Left cardiac atrium (tissue), 4 donors: ENCODE data around the gene GRIK1. TPM values are rescaled to one million over a fixed set of nuclear protein-coding genes. Genes with fewer than 3 reads are reported as not detected.

Source experiments
- ATAC-seq, 2 donors: fragments of 200-7000 bp; cut with Tn5 transposase; one replicate each; pipeline ENCODE4 v1.9.1; 2020; ENCODE audit warnings: mild to moderate bottlenecking in 2 of 2, moderate library complexity in 2 of 2
- DNase-seq: peaks from one replicate; pipeline ENCODE4 v3.0.0-alpha.2; 2020
- intact Hi-C, 2 donors: fragments of 100-400 bp; cut with DNase I; formaldehyde crosslinking; loops; one replicate each; pipeline versions ENCODE4 v1.14.1 to v1.15.1; 2022 to 2023
- total RNA-seq, 2 donors: library from RNA; stranded (reverse); fragmentation: NEBNext Ultra II Directional; extraction: Animal tissue kit (Norgen Biotek cat#: 25700); gene quantifications; one replicate each; pipeline ENCODE4 v1.2.1, GENCODE V29; 2021
- donor health status: DM: no; HTN: yes; CAD: no.
- donor health status: DM: no; HTN: yes; CAD: no; lungs with severe emphysema.
- donor health status: DM: yes; HTN: yes; CAD: no.
- donor health status: Dilated cardiomyopathy.

Gene GRIK1
- total RNA-seq, 2 donors from 2014 or later = not detected

DNA sequence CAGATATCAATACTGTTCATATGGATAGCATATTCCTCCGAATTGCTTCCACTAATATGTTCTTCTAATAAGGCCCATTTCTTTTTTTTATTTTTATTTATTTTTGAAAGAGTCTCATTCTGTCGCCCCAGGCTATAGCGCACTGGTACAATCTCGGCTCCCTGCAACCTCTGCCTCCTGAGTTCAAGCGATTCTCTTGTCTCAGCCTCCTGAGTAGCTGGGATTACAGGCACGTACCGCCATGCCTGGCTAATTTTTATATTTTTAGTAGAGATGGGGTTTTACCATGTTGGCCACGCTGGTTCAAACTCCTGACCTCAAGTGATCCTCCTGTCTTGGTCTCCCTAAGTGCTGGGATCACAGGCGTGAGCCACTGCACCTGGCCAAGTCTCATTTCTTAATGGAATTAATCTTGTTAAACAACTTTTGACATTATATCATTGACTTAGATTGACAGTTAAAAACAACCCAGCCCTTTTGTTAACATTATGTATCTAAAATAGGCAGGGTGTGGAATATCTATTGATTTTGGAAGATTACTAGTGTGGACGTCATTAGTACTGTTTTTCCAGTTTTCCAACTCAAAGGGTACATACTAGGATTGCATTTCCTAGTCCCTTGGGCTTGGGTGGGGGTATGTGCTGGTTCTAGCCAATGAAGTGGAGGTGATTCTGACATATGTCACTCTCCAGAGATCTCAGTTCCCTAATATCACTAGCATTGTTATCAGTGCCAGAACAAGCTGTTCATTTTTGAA, 281.4 kb downstream of the GRIK1 start:
- intact Hi-C loops = no loop called here
- ATAC-seq (no peak), DNase-seq (no peak)

DNA sequence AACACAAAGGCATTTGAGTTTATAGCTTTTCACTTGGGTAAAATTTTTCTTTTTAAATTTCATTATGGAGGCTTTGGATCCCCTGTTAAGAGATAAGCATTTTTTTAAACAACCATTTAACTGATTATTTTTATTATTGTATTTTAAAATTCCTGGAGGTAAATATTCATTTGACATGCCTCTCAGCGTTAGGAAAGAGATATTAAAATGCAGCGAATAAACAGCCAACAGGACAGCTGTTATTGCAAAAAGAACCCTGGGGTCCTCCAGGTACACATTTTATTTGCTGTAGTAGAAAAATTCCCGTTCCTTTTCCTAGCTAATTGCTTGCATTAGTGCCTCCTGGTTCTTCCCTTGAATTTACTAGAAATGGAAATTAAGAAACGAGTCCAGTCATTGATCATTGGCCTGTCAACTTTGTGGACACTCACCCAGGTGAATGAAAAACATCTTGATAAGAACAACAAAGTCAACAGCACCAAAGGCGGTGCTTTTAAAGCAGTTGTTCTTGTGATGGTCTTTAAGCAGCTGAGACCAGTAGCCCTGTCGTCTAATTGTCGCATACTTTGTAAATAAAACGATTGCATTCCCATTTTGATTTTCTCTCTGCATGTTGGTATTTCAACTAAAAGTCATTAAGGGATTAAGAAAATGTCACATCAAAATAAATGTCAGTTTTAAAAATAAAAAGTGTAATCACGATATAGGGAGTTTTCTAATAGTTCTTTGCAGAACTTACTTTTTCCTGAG, 282.4 kb downstream of the GRIK1 start:
- DNase-seq (no peak), ATAC-seq (no peak)
- intact Hi-C loops = no loop called here

DNA sequence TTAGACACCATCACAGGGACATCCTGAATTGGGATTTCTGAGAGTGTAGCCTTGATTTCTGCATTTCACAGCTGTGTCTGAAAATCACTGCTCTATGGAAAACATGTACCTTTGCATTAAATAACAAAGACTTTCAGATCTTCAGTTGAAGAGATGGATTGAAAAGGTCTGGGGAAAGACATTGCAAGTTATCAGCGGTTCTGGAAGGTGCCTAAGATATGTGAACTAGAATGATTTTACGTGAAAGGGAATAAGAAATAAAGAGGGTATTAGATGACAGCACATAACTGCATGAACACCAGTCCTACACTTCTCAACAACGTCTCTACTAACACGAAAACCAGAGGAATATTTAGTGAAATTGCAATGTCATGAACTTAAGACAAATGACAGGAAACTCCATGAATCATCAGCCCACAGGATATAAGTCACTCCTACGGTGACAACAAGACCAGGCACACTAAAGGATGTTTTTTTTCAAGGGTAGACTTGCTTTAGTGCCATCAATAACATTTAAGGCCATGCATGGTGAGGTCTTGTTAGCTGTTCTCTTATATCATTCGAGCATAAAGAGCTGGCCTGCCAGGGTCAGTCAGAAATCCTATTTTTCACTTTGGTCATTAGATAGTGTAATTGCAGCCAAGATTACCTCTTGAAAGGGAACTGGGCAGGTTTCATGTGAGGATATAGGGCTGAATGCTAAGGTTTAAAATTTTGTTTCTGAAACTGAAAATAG, 283.1 kb downstream of the GRIK1 start:
- peak in 1 of 2 donors; percentile 61 for ATAC-seq
- intact Hi-C loops = no loop called here
- no peak for DNase-seq

DNA sequence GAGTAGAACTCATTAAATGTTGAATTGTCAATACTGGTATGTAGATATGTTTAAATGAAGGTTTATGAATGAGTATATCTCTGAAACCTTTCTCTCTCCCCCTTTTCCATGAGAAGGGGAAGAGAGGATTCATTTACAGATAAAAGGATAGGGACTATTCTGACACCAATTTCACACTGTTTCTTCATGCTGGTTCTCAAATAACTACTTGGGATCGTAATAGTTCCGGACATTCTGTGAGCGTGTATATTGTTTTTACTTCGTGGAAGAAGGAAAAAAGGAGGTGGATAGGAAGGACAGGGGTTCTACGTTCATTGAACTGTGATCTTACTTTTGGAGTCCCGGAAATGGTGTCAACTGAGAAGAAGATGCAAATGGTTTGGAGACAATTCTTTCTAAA, 284.2 kb downstream of the GRIK1 start:
- intact Hi-C loops = no loop called here
- ATAC-seq = no peak
- no peak for DNase-seq

DNA sequence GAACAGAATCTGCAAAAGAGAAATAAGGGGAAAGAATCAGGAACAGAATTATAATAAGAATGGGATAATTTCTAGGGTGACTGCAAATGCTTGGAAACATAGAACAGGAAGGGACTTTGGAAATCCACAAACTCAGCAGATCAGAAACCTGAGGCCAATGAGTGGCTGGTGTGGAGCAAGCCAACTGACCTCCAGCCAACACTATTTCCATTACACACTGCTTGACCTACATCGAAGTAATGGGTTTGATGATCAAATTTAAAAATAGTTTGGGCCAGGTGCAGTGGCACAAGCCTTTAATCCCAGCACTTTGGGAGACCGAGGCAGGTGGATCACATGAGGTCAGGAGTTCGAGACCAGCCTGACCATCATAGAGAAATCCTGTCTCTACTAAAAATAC, 284.9 kb downstream of the GRIK1 start:
- intact Hi-C loops = no loop called here
- no peak for DNase-seq
- ATAC-seq = no peak

DNA sequence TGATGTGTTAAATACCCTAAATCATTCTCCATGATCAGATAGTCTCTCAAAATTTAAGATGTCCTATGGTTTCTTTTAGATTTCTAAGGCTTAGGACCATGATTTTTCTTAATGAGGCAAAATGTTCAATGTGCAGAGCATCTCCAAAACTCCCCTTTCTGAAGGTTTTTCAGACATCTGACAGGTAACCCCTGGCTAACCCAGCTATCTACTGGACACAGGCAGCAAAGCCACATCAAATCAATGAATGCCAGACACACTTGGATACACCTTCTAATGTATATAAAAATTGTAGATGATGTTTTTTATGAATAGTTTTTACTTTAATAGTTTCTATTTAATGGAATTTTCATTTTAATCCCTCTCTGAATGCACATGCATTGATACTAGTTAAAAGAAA, 285.6 kb downstream of the GRIK1 start:
- no peak for DNase-seq
- ATAC-seq = no peak
- intact Hi-C loops = no loop called here

DNA sequence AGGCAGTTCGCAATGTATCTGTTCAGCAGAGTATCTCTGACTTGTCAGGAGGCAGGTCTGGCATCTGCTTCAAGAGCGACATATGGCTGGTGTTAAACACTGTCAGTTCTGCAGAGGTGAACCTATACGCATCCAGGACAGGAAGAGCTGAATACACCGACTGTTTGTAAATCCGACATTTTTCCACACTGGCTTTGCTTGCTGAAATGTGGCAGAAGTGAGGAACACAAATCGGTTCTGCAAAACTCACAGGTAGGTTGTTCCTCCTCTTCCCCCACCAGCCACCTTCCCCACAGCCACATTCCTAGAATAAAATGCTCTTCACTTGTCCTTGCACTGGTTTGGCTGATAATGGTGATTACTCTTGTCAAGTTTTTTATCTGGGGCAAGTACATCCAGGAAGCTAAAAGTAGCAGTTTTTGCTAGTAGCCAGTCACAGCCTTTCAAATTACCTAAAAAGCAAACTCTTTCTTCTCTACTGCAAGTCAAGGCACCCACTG, 289.2 kb downstream of the GRIK1 start:
- intact Hi-C loops = no loop called here
- no peak for ATAC-seq
- no peak for DNase-seq

DNA sequence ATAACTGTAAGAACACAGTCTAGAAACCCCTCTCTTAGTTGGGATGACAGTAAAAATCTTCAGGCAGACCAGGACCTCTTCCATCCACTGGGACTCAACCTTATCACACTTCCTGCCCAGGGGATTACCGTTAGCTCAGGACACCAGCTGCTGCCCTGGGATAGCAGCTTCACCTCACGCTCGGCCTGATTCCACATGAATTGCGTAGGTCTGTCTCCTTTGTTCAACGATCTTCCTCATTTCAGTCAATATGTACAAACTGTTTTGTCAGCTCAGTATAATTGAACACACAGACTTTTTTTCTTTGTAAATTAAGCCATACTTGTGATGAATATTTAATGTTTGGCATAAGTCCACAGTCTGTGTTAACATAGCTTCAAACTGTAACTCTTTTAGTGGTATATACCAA, 290.4 kb downstream of the GRIK1 start:
- no peak for DNase-seq

DNA sequence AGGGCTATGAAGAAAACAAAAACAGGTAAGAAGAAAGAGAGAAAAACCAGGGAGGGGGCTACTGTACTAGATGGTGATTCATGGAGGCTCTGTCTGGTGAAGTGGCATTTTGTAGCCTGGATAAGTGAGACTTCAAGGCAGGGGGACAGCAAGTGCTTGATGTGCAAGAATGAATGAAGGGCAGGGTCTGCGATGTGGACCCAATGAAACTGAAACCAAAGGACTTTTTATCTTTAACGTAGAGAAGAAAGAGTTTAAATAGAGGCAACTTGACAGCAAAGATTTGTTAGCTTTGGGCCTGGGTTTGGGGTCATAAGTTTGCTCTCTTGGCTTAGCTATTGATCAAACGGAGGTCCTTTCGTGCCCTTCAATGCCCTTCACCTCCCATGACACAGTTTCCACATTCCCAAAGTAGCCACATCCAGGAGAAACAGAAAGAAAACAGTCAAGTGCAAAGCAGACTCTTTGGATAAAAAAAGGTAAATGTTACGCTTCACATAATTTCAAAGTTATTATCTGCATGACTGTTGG, 291.0 kb downstream of the GRIK1 start:
- ATAC-seq (no peak), DNase-seq (no peak)
- intact Hi-C loops = no loop called here

More for the DNA sequence above, 290.4 kb downstream of the GRIK1 start:
- ATAC-seq = no peak
- intact Hi-C loops = no loop called here

DNA sequence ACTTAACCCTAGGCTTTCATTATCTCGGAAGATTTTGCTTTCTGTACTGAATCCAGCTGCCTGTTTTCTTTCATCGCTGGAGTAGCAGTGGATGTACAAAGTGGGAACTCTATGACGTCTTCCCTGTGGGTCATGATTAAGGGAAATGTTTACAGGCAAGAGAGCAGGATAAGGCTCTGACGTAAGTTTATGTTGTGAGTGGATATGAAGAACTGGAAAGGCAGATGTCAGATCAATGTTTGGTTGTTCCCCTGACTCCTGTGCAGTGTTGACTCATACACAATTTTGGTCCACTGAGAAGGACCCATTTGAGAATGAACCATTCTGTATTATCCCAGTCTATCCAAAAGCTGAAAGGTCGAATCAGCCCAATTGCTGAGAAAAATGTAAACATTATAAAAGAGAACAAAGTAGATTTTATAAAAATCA, 292.4 kb downstream of the GRIK1 start:
- intact Hi-C loops = no loop called here
- ATAC-seq = no peak

DNA sequence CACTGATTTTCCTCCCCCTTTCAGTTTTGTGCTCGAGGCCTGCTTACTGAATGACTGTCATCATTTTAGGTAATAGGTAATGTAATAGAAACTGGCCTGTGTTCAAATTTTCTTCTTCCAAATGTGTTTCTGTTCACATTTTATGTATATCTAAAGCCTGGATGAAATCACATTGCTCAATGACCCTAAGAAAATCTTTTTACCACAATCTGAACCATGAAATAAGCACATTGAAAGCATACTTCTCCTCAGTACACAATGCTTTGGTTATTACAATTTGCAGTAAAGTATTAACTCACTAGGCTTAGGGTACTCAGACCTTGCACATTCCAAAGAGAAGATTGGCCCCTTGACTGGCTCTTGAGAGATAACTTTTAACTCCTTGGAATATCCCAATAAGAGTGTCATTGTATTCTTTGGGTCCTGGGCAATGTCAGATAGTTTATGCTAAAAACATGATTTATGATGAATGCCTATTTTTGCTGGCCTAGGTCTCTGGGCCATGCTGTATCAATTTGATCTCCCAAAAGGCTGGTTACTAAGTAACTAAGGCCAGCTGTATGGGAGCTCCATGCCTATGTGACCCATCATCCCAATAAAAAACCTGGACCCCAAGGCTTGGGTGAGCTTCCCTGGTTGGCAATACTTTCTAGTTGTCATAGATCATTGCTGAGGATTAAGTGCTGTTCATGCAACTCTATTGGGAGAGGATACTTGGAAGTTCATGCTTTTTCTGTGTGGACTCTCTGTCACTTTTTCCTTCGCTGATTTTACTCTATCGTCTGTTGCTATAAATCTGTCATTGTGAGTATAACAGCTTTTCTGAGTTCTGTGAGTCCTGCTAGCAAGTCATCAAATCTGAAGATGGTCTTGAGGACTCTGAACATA, 293.9 kb downstream of the GRIK1 start:
- ATAC-seq (no peak), DNase-seq (no peak)
- intact Hi-C loops = no loop called here

More for the DNA sequence above, 292.4 kb downstream of the GRIK1 start:
- DNase-seq = no peak

DNA sequence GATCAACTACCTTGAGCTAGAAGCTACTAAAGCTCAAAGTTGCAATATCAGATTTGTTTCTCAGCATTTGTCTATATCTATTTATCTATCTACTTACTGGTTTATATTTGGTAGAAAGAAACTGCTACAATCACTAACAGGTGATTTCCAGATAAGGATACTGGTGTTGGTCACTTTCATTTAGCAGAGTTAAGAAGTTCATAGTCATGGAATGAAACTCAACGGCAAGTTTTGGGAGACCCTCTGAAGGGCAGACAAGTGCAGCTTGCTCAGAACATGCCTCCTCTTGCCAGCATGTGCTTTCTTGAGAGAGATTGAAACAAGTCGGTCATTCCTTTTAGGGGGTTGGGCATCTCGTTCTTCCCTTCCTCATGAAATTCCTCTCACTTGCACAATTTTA, 296.5 kb downstream of the GRIK1 start:
- ATAC-seq = no peak
- intact Hi-C loops = no loop called here

DNA sequence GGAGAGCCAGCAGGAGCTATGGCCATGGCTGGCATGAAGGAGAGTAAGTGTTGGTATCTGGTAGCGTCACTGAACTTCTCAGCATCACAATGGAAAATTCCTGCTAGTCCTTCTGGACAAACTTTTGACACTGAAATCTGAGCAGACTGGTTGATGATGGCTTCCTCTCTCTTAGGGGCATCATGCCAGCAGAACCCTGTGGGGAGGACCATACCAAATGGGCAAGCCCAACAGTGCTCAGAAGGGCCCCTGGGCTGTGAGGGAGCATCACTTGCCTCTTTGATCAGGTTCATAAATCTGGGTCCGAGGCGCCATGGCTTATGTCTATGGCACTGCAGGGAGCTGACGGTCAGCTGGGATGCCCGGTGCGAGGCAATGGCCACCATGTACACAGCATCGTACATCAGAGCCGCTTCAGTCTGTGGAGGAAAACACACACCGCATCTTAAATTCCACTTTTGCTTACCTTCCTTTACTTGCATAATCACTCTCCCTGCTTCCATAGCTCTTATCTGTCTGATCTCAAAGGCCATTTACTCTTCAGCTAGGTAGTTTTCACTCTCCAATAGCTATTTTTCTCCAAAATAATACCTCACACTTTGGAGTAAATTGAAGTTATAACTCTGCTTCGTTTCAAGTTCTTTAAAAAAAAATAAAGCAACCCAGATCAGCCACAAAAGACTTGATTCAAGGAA, 297.1 kb downstream of the GRIK1 start:
- intact Hi-C loops = no loop called here
- ATAC-seq (no peak), DNase-seq (no peak)

More for the DNA sequence above, 296.5 kb downstream of the GRIK1 start:
- no peak for DNase-seq

DNA sequence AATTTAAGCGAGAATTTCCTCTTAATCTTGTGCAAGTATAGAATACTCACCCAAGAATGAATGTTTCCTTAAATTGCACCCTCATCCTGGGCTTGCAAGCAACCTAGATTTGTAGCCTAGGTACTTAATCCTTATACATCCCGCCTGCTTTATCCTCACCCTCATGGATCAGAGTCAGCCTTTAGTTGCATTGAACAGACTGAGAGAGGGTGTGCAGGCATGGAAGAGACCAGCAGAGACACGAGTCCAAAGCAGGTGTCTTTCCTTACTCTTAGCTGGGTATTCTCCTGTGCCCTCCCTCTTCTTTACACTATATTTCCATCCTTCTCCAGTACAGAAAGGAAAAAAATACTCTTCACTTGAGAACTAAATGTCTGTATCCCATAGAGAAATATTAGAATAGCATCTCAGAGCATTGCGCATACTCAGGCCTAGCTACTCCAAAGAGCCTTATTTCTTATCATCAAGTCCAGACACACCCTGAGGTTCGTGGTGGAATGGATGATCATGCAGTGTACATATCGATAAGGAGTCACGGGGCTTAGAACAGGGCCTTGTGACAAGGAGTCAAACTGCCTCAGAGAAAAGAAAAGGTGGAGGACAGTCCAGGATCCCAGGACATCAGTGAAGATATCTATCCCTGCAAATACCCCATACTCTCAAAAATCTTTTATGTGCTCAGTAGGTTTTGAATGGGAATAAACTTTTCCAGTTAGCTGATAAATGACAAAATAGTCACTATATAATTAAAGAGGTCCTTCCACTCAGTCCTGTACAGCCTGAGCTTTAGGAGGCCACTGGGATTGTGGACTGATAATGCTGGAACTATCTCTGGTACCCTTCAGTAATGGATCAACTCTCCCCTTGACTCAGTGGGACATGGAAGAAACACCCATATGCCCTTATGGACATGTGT, 297.9 kb downstream of the GRIK1 start:
- intact Hi-C loops = no loop called here
- DNase-seq (no peak), ATAC-seq (no peak)

DNA sequence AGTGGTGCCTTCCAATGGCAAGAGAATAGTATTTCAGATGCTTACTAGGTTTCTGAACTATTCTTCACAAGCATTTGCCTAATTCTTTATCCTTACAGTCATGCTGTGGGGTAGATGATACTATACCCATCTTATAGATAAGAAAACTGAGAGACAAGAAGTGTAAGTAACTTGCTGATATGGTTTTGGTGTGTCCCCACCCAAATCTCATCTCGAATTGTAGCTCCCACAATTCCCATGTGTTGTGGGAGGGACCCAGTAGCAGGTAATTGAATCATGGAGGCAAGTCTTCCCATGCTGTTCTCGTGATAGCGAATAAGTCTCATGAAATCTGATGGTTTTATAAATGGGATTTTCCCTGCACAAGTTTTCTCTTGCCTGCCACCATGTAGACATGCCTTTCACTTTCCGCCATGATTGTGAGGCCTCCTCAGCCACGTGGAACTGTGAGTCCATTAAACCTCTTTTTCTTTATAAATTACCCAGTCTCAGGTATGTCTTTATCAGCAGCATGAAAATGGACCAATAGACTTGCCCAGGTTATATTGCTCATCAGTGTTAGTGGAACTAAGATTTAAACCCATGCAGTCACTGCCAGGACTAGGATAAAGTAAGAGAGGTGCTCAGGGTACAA, 298.7 kb downstream of the GRIK1 start:
- no peak for ATAC-seq

DNA sequence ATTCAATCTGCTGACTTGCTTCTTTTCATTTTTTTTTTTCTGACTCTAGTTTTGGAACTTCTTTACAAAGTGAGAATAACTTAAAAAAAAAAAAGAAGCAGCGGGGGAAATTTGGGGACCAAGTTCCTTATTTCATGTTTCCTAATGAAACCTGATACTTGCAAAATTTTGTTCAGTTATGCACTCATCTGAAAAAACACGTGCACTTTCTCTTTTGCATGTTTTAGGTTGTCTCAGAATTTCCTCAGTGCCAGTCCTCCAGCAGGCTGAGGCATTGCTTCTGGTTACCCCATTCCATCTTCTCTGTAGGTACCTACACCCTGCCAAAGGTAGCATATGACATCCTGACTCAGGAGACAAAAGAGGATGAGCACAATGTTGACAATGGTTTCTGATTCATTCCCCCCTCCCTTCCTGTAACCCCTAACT, 299.7 kb downstream of the GRIK1 start:
- intact Hi-C loops = no loop called here
- ATAC-seq (no peak), DNase-seq (no peak)

More for the DNA sequence above, 298.7 kb downstream of the GRIK1 start:
- intact Hi-C loops = no loop called here
- no peak for DNase-seq
